HepG2 (cell line): ENCODE measurements around the gene SP5. TPM values are rescaled to one million over a fixed set of nuclear protein-coding genes. Genes with fewer than 3 reads are reported as not detected.
A peak's percentile ranks its signal among the peaks of the same experiment; 100 is the strongest.

Source experiments
- ARID5B ChIP-seq: IDR thresholded peaks from 2 replicates; pipeline ENCODE4 v1.4.0; 2020; ENCODE audit warnings: mild to moderate bottlenecking, missing genetic modification reagents
- EP300 ChIP-seq, 3 experiments: sonication (generic) in 1 of 3; formaldehyde crosslinking in 1 of 3; IDR thresholded peaks; 2 replicates each; pipeline versions ENCODE4 v1.5.1 to v1.6.1; 2011 to 2020; ENCODE audit warnings: low read depth in 2 of 3, low read length in 2 of 3, borderline replicate concordance in 1 of 3, improper control_type of control experiment in 1 of 3, mild to moderate bottlenecking in 1 of 3, missing genetic modification reagents in 1 of 3, moderate library complexity in 1 of 3
- GZF1 ChIP-seq: sonication (generic); formaldehyde crosslinking; IDR thresholded peaks from 2 replicates; pipeline ENCODE4 v1.5.1; 2020; ENCODE audit warnings: mild to moderate bottlenecking, missing genetic modification reagents
- KMT2A ChIP-seq: sonication (generic); formaldehyde crosslinking; IDR thresholded peaks from 2 replicates; pipeline ENCODE4 v1.4.0; 2020; ENCODE audit warnings: missing genetic modification reagents
- MEIS2 ChIP-seq: sonication (generic); formaldehyde crosslinking; IDR thresholded peaks from 2 replicates; pipeline ENCODE4 v1.9.0; 2021; ENCODE audit warnings: mild to moderate bottlenecking, missing genetic modification reagents
- MYC ChIP-seq: sonication (generic); formaldehyde crosslinking; IDR thresholded peaks from 2 replicates; pipeline ENCODE4 v1.9.0; 2021; ENCODE audit warnings: missing genetic modification reagents, borderline replicate concordance
- POLR2AphosphoS2 ChIP-seq: IDR thresholded peaks from 2 replicates; pipeline ENCODE4 v1.6.1; 2011; ENCODE audit warnings: low read depth, low read length, improper control_type of control experiment
- REPIN1 ChIP-seq: sonication (generic); formaldehyde crosslinking; IDR thresholded peaks from 2 replicates; pipeline ENCODE4 v1.8.0; 2022; ENCODE audit warnings: missing genetic modification reagents, low read depth, mild to moderate bottlenecking, borderline replicate concordance
- SIX1 ChIP-seq: sonication (generic); formaldehyde crosslinking; IDR thresholded peaks from 2 replicates; pipeline ENCODE4 v1.4.0; 2020; ENCODE audit warnings: missing genetic modification reagents, borderline replicate concordance
- SP2 ChIP-seq: sonication (generic); formaldehyde crosslinking; IDR thresholded peaks from 2 replicates; pipeline ENCODE4 v1.5.1; 2020; ENCODE audit warnings: mild to moderate bottlenecking, missing genetic modification reagents
- TEAD3 ChIP-seq: optimal IDR thresholded peaks from 2 replicates; pipeline ENCODE3; 2016; ENCODE audit warnings: borderline replicate concordance
- THRA ChIP-seq: sonication (generic); formaldehyde crosslinking; IDR thresholded peaks from 2 replicates; pipeline ENCODE4 v1.4.0; 2020; ENCODE audit warnings: missing genetic modification reagents, borderline replicate concordance
- TP53 ChIP-seq: sonication (generic); formaldehyde crosslinking; conservative IDR thresholded peaks from 2 replicates; pipeline ENCODE4 v1.4.0; 2020; ENCODE audit warnings: missing genetic modification reagents
- ZIK1 ChIP-seq: sonication (generic); formaldehyde crosslinking; IDR thresholded peaks from 2 replicates; pipeline ENCODE4 v1.5.0; 2020; ENCODE audit warnings: mild to moderate bottlenecking, low read depth, missing genetic modification reagents, borderline replicate concordance
- ZNF12 ChIP-seq: sonication (generic); formaldehyde crosslinking; IDR thresholded peaks from 2 replicates; pipeline ENCODE4 v1.5.0; 2020; ENCODE audit warnings: missing genetic modification reagents
- ZNF281 ChIP-seq: sonication (generic); formaldehyde crosslinking; IDR thresholded peaks from 2 replicates; pipeline ENCODE4 v1.4.0; 2020; ENCODE audit warnings: missing genetic modification reagents, borderline replicate concordance
- ZNF850 ChIP-seq: sonication (generic); formaldehyde crosslinking; conservative IDR thresholded peaks from 2 replicates; pipeline ENCODE4 v1.9.0; 2021; ENCODE audit warnings: mild to moderate bottlenecking, missing genetic modification reagents
- polyA plus RNA-seq, 8 experiments: library from polyadenylated mRNA; depleted of rRNA in 3 of 8; stranded (reverse) in 7 of 8; unstranded in 1 of 8; fragments of >200 nt; fragmentation: Illumina TruSeq in 4 of 8; extraction: Trizol in 4 of 8; gene quantifications; 2 replicates each; pipeline versions ENCODE4 v1.2.1 to v1.2.3, GENCODE V29; 2011 to 2016; ENCODE audit warnings: low read depth in 4 of 8, missing spikeins in 1 of 8, mixed read lengths in 1 of 8; ENCODE audit not compliant: insufficient read depth in 1 of 8
- total RNA-seq, 5 experiments: library from RNA; depleted of rRNA; stranded (reverse); fragments of >200 nt; fragmentation: Illumina TruSeq; extraction: Trizol; gene quantifications; 2 replicates each; pipeline ENCODE4 v1.2.3, GENCODE V29; 2016; ENCODE audit warnings: low read depth in 1 of 5

The SP5 gene
- total and polyA plus RNA-seq, 2 of the 13 experiments (the other 11 are each of a cell fraction or from before 2014, with no cell fraction given) = 50.8 to 119 TPM

- TF ChIP-seq ZNF281 (no peak), POLR2AphosphoS2 (no peak), ZNF850 (CRISPR knock-in tag) (peak; percentile 75; the same call in 1 of the 2 replicates), KMT2A (CRISPR knock-in tag) (no peak; the same call in none of the 2 replicates), REPIN1 (CRISPR knock-in tag) (peak; percentile 51; the same call in 1 of the 2 replicates), ZNF12 (CRISPR knock-in tag) (peak; percentile 42; the same call in 1 of the 2 replicates), THRA (CRISPR knock-in tag) (no peak), MYC (CRISPR knock-in tag) (no peak), MEIS2 (CRISPR knock-in tag) (no peak), SIX1 (CRISPR knock-in tag) (no peak), SP2 (no peak), TEAD3 (CRISPR knock-in tag) (no peak), EP300 (IDR thresholded peaks at IDR 0.05; ENCODE audit: low read depth in 2 of 2, low read length in 2 of 2) (no peak), EP300 (CRISPR knock-in tag; IDR thresholded peaks at IDR 0.05; ENCODE audit: borderline replicate concordance) (no peak), GZF1 (CRISPR knock-in tag) (no peak; the same call in none of the 2 replicates), ARID5B (CRISPR knock-in tag) (0 out of 2 replicates have a peak, but pooled peaks have one; percentile 18), ZIK1 (CRISPR knock-in tag) (no peak), TP53 (CRISPR knock-in tag) (no peak; the same call in 1 of the 2 replicates)
These were observed 1.4 kb upstream of the SP5 start (continued) for GRCh38 chr2:170713543-170714380.
